Measurements from ENCODE around the gene FRY. TPM values are rescaled to one million over a fixed set of nuclear protein-coding genes. Genes with fewer than 3 reads are reported as not detected.

Gene FRY
- total RNA-seq, 2 donors from 2014 or later, result 32.0 to 45.4 TPM

DNA sequence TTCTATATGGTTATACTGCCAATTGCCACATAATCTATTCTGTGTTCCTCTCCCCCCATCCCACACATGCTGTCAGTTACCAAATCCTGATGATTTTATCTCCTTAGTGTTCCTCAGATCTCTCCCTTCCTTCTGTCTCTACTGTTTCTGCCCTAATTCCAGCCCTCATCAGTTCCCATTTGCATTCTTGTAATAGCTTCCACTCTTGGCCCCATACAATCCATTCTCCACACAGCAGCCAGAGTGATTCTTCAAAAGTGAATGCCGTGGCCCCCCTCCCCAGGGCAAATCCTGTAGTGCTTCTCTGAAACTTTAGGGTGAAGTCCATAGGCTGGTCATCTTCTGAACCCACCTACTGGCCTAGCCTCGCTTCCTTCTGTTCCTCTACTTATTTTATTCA is 169.2 kb downstream of the FRY start:
- intact Hi-C loops (cut with DNase I), result no loop called here

DNA sequence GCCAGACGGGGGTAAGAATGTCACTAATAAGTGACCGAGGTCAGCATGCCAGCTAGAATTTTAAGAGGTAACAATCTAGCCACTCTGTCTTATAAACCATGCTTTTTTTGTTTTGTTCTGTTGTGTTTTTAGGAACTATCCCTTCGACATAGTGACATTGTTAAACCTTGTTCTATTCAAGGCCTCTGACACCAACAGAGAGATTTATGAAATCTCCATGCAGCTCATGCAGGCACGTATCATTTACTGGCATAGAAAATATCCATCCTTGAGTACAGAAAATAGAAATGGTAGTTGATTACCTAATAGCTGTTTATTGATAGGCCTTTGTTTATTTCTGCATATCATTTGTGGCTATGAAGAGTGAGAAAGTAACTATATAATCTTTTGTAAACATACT is 170.2 kb downstream of the FRY start:
- peaks cover 0 to 3% of the 10 kb centered on the region in 2 donors for H3K36me3 ChIP-seq (replicated peaks in 1 of 2; ENCODE audit: insufficient read depth in 1 of 2, low read depth in 2 of 2)

More for the DNA sequence above, 169.2 kb downstream of the FRY start:
- H3K27ac ChIP-seq, result no peak overlapping the region
- no peak overlapping the region for H3K4me3 ChIP-seq
- no peak for TF ChIP-seq POLR2A (IDR thresholded peaks at IDR 0.05)
- TF ChIP-seq, protein P1, sequence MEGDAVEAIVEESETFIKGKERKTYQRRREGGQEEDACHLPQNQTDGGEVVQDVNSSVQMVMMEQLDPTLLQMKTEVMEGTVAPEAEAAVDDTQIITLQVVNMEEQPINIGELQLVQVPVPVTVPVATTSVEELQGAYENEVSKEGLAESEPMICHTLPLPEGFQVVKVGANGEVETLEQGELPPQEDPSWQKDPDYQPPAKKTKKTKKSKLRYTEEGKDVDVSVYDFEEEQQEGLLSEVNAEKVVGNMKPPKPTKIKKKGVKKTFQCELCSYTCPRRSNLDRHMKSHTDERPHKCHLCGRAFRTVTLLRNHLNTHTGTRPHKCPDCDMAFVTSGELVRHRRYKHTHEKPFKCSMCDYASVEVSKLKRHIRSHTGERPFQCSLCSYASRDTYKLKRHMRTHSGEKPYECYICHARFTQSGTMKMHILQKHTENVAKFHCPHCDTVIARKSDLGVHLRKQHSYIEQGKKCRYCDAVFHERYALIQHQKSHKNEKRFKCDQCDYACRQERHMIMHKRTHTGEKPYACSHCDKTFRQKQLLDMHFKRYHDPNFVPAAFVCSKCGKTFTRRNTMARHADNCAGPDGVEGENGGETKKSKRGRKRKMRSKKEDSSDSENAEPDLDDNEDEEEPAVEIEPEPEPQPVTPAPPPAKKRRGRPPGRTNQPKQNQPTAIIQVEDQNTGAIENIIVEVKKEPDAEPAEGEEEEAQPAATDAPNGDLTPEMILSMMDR (IDR thresholded peaks at IDR 0.05), result no peak
- H3K4me1 ChIP-seq, result peaks cover 5% of the 10 kb centered on the region
- WGBS, 2 donors, result 92 to 100% methylated on average over 2 of the region's 2 CpGs
- peaks cover 0 to 3% of the 10 kb centered on the region in 2 donors for H3K36me3 ChIP-seq (replicated peaks in 1 of 2; ENCODE audit: insufficient read depth in 1 of 2, low read depth in 2 of 2)
- H3K9me3 ChIP-seq, result no peaks in the 10 kb centered on the region
- H3K27me3 ChIP-seq, result no peaks in the 10 kb centered on the region
- DNase-seq, result no peak
- no peak for ATAC-seq

DNA sequence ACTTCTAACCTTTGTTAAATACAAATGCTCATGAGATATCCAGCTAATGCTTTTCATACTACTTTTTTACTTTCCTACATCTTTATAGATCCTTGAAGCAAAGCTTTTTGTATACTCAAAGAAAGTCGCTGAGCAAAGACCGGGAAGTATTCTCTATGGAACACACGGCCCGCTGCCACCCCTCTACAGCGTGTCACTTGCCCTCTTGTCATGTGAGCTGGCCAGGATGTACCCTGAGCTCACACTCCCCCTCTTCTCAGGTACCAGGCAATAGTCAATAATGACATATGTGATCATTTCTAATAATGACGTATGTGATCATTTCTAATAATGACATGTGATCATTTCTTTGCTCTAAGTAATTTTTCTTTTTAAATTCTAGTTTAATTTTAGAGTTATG is 170.7 kb downstream of the FRY start:
- no peak for DNase-seq
- Histone ChIP-seq H3K4me3 (no peak overlapping the region), H3K27me3 (no peaks in the 10 kb centered on the region), H3K36me3 (replicated peaks in 1 of 2; ENCODE audit: insufficient read depth in 1 of 2, low read depth in 2 of 2) (peaks cover 0 to 3% of the 10 kb centered on the region in 2 donors), H3K4me1 (peaks cover 9% of the 10 kb centered on the region), H3K9me3 (no peaks in the 10 kb centered on the region), H3K27ac (no peak overlapping the region)
- intact Hi-C loops (cut with DNase I), result no loop called here
- TF ChIP-seq, protein P1 (IDR thresholded peaks at IDR 0.05), result no peak
- no peak for TF ChIP-seq POLR2A (IDR thresholded peaks at IDR 0.05)
- WGBS, 2 donors, result 91 to 93% methylated on average over 6 of the region's 6 CpGs
- no peak for ATAC-seq

More for the DNA sequence above, 170.2 kb downstream of the FRY start:
- Histone ChIP-seq H3K27me3 (no peaks in the 10 kb centered on the region), H3K27ac (no peak overlapping the region), H3K9me3 (no peaks in the 10 kb centered on the region), H3K4me1 (peaks cover 9% of the 10 kb centered on the region), H3K4me3 (no peak overlapping the region)
- no peak for TF ChIP-seq POLR2A (IDR thresholded peaks at IDR 0.05)
- TF ChIP-seq, protein P1 (IDR thresholded peaks at IDR 0.05), result no peak
- ATAC-seq (no peak), DNase-seq (no peak)
- WGBS, 2 donors, result 80 to 84% methylated on average over 4 of the region's 4 CpGs
- intact Hi-C loops (cut with DNase I), result no loop called here

DNA sequence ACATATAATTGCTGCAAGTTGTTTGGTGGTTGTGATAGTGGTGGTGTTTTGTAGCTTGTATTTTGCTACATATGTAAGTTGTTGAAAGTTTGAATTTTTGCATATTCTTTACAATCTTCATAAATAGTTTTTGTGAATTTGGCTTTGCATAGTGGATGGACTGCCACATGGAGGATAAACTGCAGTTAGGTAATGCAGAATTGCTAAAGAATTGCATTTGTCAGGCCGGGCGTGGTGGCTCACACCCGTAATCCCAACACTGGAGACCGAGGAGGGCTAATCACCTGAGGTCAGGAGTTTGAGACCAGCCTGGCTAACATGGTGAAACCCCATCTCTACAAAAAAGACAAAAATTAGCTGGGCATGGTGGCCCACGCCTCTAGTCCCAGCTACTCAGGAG is 171.6 kb downstream of the FRY start:
- TF ChIP-seq, protein P1 (IDR thresholded peaks at IDR 0.05), result no peak
- no peak for TF ChIP-seq POLR2A (IDR thresholded peaks at IDR 0.05)
- ATAC-seq (no peak), DNase-seq (no peak)
- no peaks in the 10 kb centered on the region for H3K27me3 ChIP-seq
- intact Hi-C loops (cut with DNase I), result no loop called here
- no peak overlapping the region for H3K27ac ChIP-seq
- no peaks in the 10 kb centered on the region for H3K9me3 ChIP-seq
- H3K4me1 ChIP-seq, result peaks cover 9% of the 10 kb centered on the region
- H3K4me3 ChIP-seq, result no peak overlapping the region
- WGBS, 2 donors, result 95 to 96% methylated on average over 5 of the region's 5 CpGs
- peaks cover 0 to 3% of the 10 kb centered on the region in 2 donors for H3K36me3 ChIP-seq (replicated peaks in 1 of 2; ENCODE audit: insufficient read depth in 1 of 2, low read depth in 2 of 2)

DNA sequence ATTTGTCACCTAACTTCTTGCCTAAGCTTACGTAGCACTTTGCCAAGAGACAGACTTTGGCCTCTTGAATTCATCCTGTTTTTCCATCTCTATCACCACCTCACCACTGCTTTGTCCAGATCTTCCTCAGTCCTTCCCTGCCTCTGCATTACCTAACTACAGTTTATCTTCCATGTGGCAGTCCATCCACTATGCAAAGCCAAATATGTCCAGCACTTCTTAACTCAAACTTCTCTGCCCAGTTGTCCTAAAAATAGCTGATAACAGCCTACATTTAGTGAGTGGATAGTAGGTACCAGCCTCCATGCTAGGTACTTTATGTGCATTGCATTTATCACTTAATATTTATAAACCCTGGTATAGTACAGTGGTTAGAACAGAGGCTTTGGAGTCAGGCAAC is 172.2 kb downstream of the FRY start:
- Histone ChIP-seq H3K27ac (no peak overlapping the region), H3K4me3 (no peak overlapping the region), H3K9me3 (no peaks in the 10 kb centered on the region), H3K27me3 (no peaks in the 10 kb centered on the region), H3K4me1 (peaks cover 9% of the 10 kb centered on the region), H3K36me3 (replicated peaks in 1 of 2; ENCODE audit: insufficient read depth in 1 of 2, low read depth in 2 of 2) (peaks cover 0 to 3% of the 10 kb centered on the region in 2 donors)
- no peak for DNase-seq
- no peak for ATAC-seq
- intact Hi-C loops (cut with DNase I), result no loop called here
- WGBS, 2 donors, result 100% methylated on average over 1 of the region's 1 CpG
- no peak for TF ChIP-seq POLR2A (IDR thresholded peaks at IDR 0.05)
- TF ChIP-seq, protein P1 (IDR thresholded peaks at IDR 0.05), result no peak
